Endothelial cell of umbilical vein (primary cell): Measurements from ENCODE around the gene ADAMTS12. TPM values are rescaled to one million over a fixed set of nuclear protein-coding genes. Genes with fewer than 3 reads are reported as not detected.

ENCODE experiments used
- BruUV-seq: library from RNA; stranded (reverse); fragments of 400-500 nt; replicated peaks from 2 replicates; lab custom pipeline; 2021; lab: Mats Ljungman, UMichigan
- CTCF ChIA-PET: fragments of 300-600, 350-600 bp; sonication (Branson Sonifier 250); formaldehyde crosslinking; loops from one replicate; lab custom pipeline; 2021; ENCODE audit warnings: antibody characterized with exemption, inconsistent platforms; lab: Charles Lee
- POLR2A ChIA-PET: fragments of 300-600, 350-600 bp; sonication (Branson Sonifier 250); formaldehyde crosslinking; loops from one replicate; lab custom pipeline; 2021; ENCODE audit warnings: antibody characterized with exemption, inconsistent platforms; lab: Charles Lee
- DNase-seq: peaks from one replicate; pipeline ENCODE4 v3.0.0-alpha.2; 2011; ENCODE audit warnings: low read depth, low spot score
- FAIRE-seq: peaks from 2 replicates; lab custom pipeline; 2011; peaks lifted over from hg19 to GRCh38; lab: Jason Lieb, UNC
- H2AFZ ChIP-seq: 2 replicates; pipeline ENCODE4 v1.6.0; 2012; ENCODE audit warnings: low read depth, low read length, control low read depth, inconsistent platforms
- H3K27ac ChIP-seq: 2 replicates; pipeline ENCODE4 v1.5.1; 2011; ENCODE audit warnings: low read depth, mild to moderate bottlenecking, control low read depth, low read length, moderate library complexity; ENCODE audit not compliant: insufficient read depth
- H3K27me3 ChIP-seq, 2 experiments: 2 replicates each; pipeline versions ENCODE4 v1.6.0 to v1.6.1; 2011; ENCODE audit warnings: low read length in 2 of 2, mixed read lengths in 1 of 2; ENCODE audit not compliant: control insufficient read depth in 2 of 2, insufficient read depth in 2 of 2
- H3K36me3 ChIP-seq, 2 experiments: 2 replicates in 1 of 2; 3 replicates in 1 of 2; pipeline ENCODE4 v1.5.1; 2011; ENCODE audit warnings: low read length in 2 of 2, mild to moderate bottlenecking in 1 of 2, moderate library complexity in 1 of 2; ENCODE audit not compliant: control insufficient read depth in 2 of 2, insufficient read depth in 2 of 2; ENCODE audit errors: extremely low read depth in 1 of 2
- H3K4me1 ChIP-seq: 3 replicates; pipeline ENCODE4 v1.5.1; 2011; ENCODE audit warnings: mild to moderate bottlenecking, low read length; ENCODE audit not compliant: control insufficient read depth, insufficient read depth; ENCODE audit errors: extremely low read depth
- H3K4me2 ChIP-seq: 2 replicates; pipeline ENCODE4 v1.6.1; 2011; ENCODE audit warnings: low read length, control low read depth, mixed read lengths; ENCODE audit not compliant: insufficient read depth
- H3K4me3 ChIP-seq, 3 experiments: fragments of 200-600 bp in 1 of 3; sonication (generic), shearing (Covaris generic) in 1 of 3; replicated peaks in 1 of 3; 2 replicates each; pipeline ENCODE4 v1.5.1; 2011 to 2016; ENCODE audit warnings: control low read depth in 3 of 3, low read length in 3 of 3, mild to moderate bottlenecking in 2 of 3, inconsistent platforms in 1 of 3, low read depth in 1 of 3, moderate library complexity in 1 of 3; ENCODE audit not compliant: insufficient read depth in 1 of 3
- H3K79me2 ChIP-seq: 2 replicates; pipeline ENCODE4 v1.6.0; 2012; ENCODE audit warnings: low read length, inconsistent platforms; ENCODE audit not compliant: control insufficient read depth, insufficient read depth
- H3K9ac ChIP-seq: replicated peaks from 2 replicates; pipeline ENCODE3; 2011; ENCODE audit warnings: low read length, control low read depth; ENCODE audit not compliant: insufficient read depth; ENCODE audit errors: extremely low read depth
- H3K9me1 ChIP-seq: replicated peaks from 3 replicates; pipeline ENCODE4 v1.6.0; 2011; ENCODE audit warnings: mild to moderate bottlenecking, low read length; ENCODE audit not compliant: control insufficient read depth, insufficient read depth; ENCODE audit errors: extremely low read depth
- H3K9me3 ChIP-seq: replicated peaks from 2 replicates; pipeline ENCODE4 v1.5.1; 2012; ENCODE audit warnings: low read length, inconsistent platforms; ENCODE audit not compliant: control insufficient read depth, insufficient read depth
- H4K20me1 ChIP-seq: replicated peaks from 2 replicates; pipeline ENCODE3; 2011; ENCODE audit warnings: mild to moderate bottlenecking, low read length; ENCODE audit not compliant: control insufficient read depth, insufficient read depth; ENCODE audit errors: extremely low read depth
- EZH2 ChIP-seq: IDR thresholded peaks from 2 replicates; pipeline ENCODE4 v1.6.1; 2012; ENCODE audit warnings: borderline replicate concordance, low read depth, mild to moderate bottlenecking, moderate library complexity, low read length, inconsistent platforms; ENCODE audit not compliant: severe bottlenecking
- FOS ChIP-seq: IDR thresholded peaks from 2 replicates; pipeline ENCODE4 v1.6.1; 2011; ENCODE audit warnings: mild to moderate bottlenecking, low read length, moderate library complexity, borderline replicate concordance; ENCODE audit not compliant: insufficient read depth
- GATA2 ChIP-seq: IDR thresholded peaks from 2 replicates; pipeline ENCODE4 v1.7.0; 2011; ENCODE audit warnings: low read depth, mild to moderate bottlenecking, moderate library complexity, mixed read lengths, low read length; ENCODE audit not compliant: insufficient read length, insufficient read depth
- JUN ChIP-seq: IDR thresholded peaks from 2 replicates; pipeline ENCODE4 v1.6.1; 2011; ENCODE audit warnings: borderline replicate concordance, low read depth; ENCODE audit not compliant: insufficient read length, insufficient read depth
- MYC ChIP-seq: IDR thresholded peaks from one replicate; pipeline ENCODE4 v1.6.1; 2011; ENCODE audit warnings: mild to moderate bottlenecking, low read depth, low read length
- POLR2A ChIP-seq: IDR thresholded peaks from 2 replicates; pipeline ENCODE4 v1.6.1; 2012; ENCODE audit warnings: low read depth, mild to moderate bottlenecking, control low read depth, low read length
- POLR2AphosphoS5 ChIP-seq: IDR thresholded peaks from 2 replicates; pipeline ENCODE4 v1.6.1; 2012; ENCODE audit warnings: low read depth, mild to moderate bottlenecking, control low read depth, low read length, moderate library complexity; ENCODE audit not compliant: insufficient read depth
- dilution Hi-C: fragments of 300-500 bp; cut with MboI; formaldehyde crosslinking; loops from one replicate; pipeline ENCODE4 v1.15.0; 2019; ENCODE audit warnings: low sequenced_read_pairs; ENCODE audit not compliant: extremely low pct_ligation_motif_present
- intact Hi-C: fragments of 100-400 bp; cut with micrococcal nuclease; formaldehyde crosslinking; loops from one replicate; pipeline ENCODE4 v1.10.0; 2022
- polyA plus RNA-seq, 4 experiments: library from polyadenylated mRNA; depleted of rRNA in 3 of 4; stranded (reverse) in 3 of 4; unstranded in 1 of 4; fragments of >200 nt; gene quantifications; 2 replicates each; pipeline versions ENCODE4 v1.2.1 to v1.2.3, GENCODE V29; 2011 to 2012; ENCODE audit warnings: missing spikeins in 1 of 4
- total RNA-seq: library from RNA; stranded (reverse); gene quantifications from 2 replicates; pipeline ENCODE4 v1.2.3, GENCODE V29; 2021
- TF ChIP-seq, protein P1 (sequence below): IDR thresholded peaks from 2 replicates; pipeline ENCODE4 v1.6.1; 2011; ENCODE audit not compliant: insufficient read depth, insufficient read length
- TF ChIP-seq, protein P2 (sequence below), 2 donors: IDR thresholded peaks; 1 replicate in 1 of 2; 2 replicates in 1 of 2; pipeline ENCODE4 v1.5.1; 2011; ENCODE audit warnings: low read length in 2 of 2, mild to moderate bottlenecking in 2 of 2, moderate library complexity in 2 of 2, control low read depth in 1 of 2, inconsistent platforms in 1 of 2, low read depth in 1 of 2; ENCODE audit not compliant: insufficient read depth in 1 of 2; ENCODE audit errors: extremely low read depth in 1 of 2

The ADAMTS12 gene
- total and polyA plus RNA-seq, 2 donors (not counting 3 experiments of a cell fraction or from before 2014, with no cell fraction given), result 0.88 TPM; not detected in 1

DNA sequence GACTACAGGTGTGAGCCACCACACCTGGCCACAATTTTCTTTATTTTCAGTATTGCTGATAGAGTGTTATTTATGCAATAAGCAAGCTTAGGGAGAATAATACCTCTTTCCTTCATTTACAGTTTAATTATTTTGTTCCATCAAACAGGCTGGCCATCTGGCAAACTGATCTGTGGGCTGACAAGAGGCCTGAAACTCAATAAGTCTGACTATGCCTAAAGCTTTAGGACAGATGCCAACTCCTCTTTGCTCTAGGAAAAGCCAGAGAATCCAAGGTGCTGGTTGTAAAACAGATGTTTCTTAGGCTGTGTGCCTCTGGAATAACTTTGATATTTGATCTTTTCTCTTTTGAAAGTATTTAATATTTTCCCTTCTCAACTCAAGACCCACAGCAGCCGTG is 352.6 kb downstream of the ADAMTS12 start:
- intact Hi-C loops, result no loop called here
- BruUV-seq, result no TSS peak
- H3K4me1 ChIP-seq, result no peaks in the 10 kb centered on the region
- no peak for TF ChIP-seq FOS
- no peak for TF ChIP-seq POLR2A
- TF ChIP-seq MYC, result no peak
- no peak for TF ChIP-seq GATA2
- no peak for TF ChIP-seq POLR2AphosphoS5
- TF ChIP-seq JUN, result no peak
- TF ChIP-seq EZH2, result no peak
- TF ChIP-seq, protein P1, sequence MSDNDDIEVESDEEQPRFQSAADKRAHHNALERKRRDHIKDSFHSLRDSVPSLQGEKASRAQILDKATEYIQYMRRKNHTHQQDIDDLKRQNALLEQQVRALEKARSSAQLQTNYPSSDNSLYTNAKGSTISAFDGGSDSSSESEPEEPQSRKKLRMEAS, result no peak
- no peak overlapping the region for H3K4me3 ChIP-seq
- H2AFZ ChIP-seq, result no peak overlapping the region
- no peak for DNase-seq
- FAIRE-seq, result no peak
- H3K79me2 ChIP-seq, result no peaks in the 10 kb centered on the region
- H3K27ac ChIP-seq, result no peak overlapping the region
- dilution Hi-C loops, result no loop called here
- no peaks in the 10 kb centered on the region for H3K27me3 ChIP-seq
- H3K9me3 ChIP-seq, result no peaks in the 10 kb centered on the region
- no peaks in the 10 kb centered on the region for H3K9me1 ChIP-seq
- POLR2A ChIA-PET, result no interaction called here
- CTCF ChIA-PET, result no interaction called here
- no peak overlapping the region for H3K9ac ChIP-seq
- H3K4me2 ChIP-seq, result no peak overlapping the region
- no peaks in the 10 kb centered on the region for H3K36me3 ChIP-seq
- no peaks in the 10 kb centered on the region for H4K20me1 ChIP-seq

DNA sequence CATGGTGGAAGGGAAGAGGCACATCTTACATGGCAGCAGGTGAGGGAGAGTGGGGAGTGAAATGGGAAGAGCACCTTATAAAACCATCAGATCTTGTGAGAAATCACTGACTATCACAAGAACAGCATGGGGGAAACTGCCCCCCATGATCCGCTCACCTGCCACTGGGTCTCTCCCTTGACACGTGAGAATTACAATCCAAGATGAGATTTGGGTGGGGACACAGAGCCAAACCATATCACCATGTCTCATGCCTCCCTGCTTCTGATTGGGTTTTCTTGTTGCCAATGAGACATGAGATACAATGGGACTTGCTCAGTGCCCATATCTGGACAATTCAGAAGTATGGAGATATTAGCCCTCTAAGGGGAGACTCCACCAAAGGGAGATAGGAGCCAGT is 353.6 kb downstream of the ADAMTS12 start:
- Histone ChIP-seq H3K27me3 (no peaks in the 10 kb centered on the region), H3K9me1 (no peaks in the 10 kb centered on the region), H3K36me3 (no peaks in the 10 kb centered on the region), H3K9ac (no peak overlapping the region), H3K27ac (no peak overlapping the region), H3K79me2 (no peaks in the 10 kb centered on the region), H3K4me2 (no peak overlapping the region), H2AFZ (no peak overlapping the region), H3K4me3 (no peak overlapping the region), H3K4me1 (no peaks in the 10 kb centered on the region), H4K20me1 (no peaks in the 10 kb centered on the region), H3K9me3 (no peaks in the 10 kb centered on the region)
- intact Hi-C loops, result no loop called here
- TF ChIP-seq JUN, result no peak
- TF ChIP-seq MYC, result no peak
- TF ChIP-seq, protein P1, result no peak
- no peak for TF ChIP-seq FOS
- TF ChIP-seq GATA2, result no peak
- TF ChIP-seq EZH2, result no peak
- no peak for TF ChIP-seq POLR2AphosphoS5
- TF ChIP-seq POLR2A, result no peak
- TF ChIP-seq, protein P2, sequence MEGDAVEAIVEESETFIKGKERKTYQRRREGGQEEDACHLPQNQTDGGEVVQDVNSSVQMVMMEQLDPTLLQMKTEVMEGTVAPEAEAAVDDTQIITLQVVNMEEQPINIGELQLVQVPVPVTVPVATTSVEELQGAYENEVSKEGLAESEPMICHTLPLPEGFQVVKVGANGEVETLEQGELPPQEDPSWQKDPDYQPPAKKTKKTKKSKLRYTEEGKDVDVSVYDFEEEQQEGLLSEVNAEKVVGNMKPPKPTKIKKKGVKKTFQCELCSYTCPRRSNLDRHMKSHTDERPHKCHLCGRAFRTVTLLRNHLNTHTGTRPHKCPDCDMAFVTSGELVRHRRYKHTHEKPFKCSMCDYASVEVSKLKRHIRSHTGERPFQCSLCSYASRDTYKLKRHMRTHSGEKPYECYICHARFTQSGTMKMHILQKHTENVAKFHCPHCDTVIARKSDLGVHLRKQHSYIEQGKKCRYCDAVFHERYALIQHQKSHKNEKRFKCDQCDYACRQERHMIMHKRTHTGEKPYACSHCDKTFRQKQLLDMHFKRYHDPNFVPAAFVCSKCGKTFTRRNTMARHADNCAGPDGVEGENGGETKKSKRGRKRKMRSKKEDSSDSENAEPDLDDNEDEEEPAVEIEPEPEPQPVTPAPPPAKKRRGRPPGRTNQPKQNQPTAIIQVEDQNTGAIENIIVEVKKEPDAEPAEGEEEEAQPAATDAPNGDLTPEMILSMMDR (IDR thresholded peaks at IDR 0.05; ENCODE audit: extremely low read depth in 1 of 2, insufficient read depth in 1 of 2, low read depth in 1 of 2, low read length in 2 of 2), result no peak
- dilution Hi-C loops, result no loop called here
- no peak for DNase-seq
- FAIRE-seq, result no peak
- BruUV-seq, result no TSS peak
- POLR2A ChIA-PET, result no interaction called here
- CTCF ChIA-PET, result no interaction called here
